GM23248 (cell line): Measurements from ENCODE around the gene CEP97.
"Not testable (repeated sequence)": the region's sequence is repeated elsewhere in the genome, so short reads cannot be mapped to it uniquely, and the experiment has no call there.

Experiments used
- EZH2 ChIP-seq: fragments of 200-600 bp; sonication (generic); IDR thresholded peaks from 2 replicates; pipeline ENCODE4 v1.6.1; 2018; ENCODE audit warnings: antibody characterized with exemption, mild to moderate bottlenecking; ENCODE audit not compliant: insufficient read depth, poor library complexity, severe bottlenecking
- EZH2phosphoT487 ChIP-seq: fragments of 200-600 bp; sonication (generic); IDR thresholded peaks from 2 replicates; pipeline ENCODE4 v1.6.1; 2018; ENCODE audit warnings: antibody characterized with exemption, moderate library complexity, mild to moderate bottlenecking, low read depth; ENCODE audit not compliant: insufficient read depth

GRCh38 chr3:101693540-101693939, 30.9 kb upstream of the CEP97 start:
- TF ChIP-seq EZH2, EZH2phosphoT487: not testable (repeated sequence)
